ENCODE data around the gene ADAM11.
"Not testable (repeated sequence)": the region's sequence is repeated elsewhere in the genome, so short reads cannot be mapped to it uniquely, and the experiment has no call there.

Gene ADAM11, protein sequence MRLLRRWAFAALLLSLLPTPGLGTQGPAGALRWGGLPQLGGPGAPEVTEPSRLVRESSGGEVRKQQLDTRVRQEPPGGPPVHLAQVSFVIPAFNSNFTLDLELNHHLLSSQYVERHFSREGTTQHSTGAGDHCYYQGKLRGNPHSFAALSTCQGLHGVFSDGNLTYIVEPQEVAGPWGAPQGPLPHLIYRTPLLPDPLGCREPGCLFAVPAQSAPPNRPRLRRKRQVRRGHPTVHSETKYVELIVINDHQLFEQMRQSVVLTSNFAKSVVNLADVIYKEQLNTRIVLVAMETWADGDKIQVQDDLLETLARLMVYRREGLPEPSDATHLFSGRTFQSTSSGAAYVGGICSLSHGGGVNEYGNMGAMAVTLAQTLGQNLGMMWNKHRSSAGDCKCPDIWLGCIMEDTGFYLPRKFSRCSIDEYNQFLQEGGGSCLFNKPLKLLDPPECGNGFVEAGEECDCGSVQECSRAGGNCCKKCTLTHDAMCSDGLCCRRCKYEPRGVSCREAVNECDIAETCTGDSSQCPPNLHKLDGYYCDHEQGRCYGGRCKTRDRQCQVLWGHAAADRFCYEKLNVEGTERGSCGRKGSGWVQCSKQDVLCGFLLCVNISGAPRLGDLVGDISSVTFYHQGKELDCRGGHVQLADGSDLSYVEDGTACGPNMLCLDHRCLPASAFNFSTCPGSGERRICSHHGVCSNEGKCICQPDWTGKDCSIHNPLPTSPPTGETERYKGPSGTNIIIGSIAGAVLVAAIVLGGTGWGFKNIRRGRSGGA

DNA sequence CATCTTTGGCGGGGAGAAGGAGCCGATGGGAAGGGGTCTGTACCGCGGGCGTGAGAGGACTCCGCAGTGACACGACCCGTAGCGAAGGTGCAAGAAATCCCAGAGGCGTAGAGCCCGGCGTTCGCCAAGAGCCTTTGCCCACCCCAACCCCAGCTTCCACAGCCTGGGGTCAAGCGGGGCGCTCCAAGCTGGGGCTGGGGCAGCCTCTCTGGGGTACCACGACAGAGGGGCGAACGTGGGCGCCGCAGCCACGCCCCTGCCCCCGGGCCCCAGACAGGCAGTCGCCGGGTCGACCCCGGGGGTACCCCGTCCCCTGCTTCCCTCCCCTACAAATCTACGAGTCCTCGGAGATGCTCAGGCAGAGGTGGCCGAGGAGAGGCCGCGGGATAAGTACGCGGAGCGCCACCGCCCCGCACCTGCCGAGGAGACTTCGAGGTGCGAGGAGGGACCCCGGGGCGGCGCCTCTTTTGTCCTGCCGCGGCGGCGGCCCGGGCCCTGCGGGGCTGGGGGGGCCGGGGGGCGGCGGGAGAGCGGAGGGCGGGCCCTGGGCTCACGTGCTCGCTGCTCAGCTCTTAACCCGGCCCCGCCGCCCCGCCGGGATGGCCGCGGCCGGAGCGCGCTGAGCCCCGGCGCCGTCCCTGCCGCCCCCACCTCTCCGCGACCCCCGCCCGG lies at the start of gene ADAM11:
TSS of gene ADAM11 (plus strand) at position 575 of the 672 bp plus-strand sequence. CDS start 212 bp downstream, outside the sequence.
- no peak for DNase-seq

- no peak for DNase-seq
These were observed 39.3 kb upstream of the ADAM11 start for GRCh38 chr17:44719444-44719843.

- no peak for DNase-seq
These were observed 36.5 kb upstream of the ADAM11 start for GRCh38 chr17:44722254-44722653.

GRCh38 chr17:44726121-44726520 lies 32.7 kb upstream of the ADAM11 start:
- DNase-seq: not testable (repeated sequence)

- DNase-seq: no peak
These were observed 25.0 kb upstream of the ADAM11 start for GRCh38 chr17:44733753-44734152.

DNA sequence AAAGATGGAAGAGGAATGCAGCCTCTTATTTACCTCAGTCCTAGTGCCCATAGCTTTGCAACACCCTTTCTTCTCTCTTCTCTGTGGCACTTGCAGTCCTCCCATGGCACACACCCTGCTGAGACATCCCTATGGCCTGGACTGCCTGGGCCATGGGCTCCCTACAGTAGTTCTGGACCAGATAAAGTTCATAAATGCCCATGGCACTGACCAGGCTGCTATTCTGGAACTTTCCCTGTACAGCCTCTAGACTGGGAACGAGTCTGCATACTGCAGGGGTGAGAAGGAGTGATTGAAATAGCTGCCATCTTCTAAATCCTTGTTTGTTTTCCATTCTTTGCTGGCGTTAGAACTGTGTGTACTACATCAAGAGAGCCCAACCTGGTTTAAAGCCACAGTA lies 24.5 kb upstream of the ADAM11 start:
- no peak for DNase-seq

- no peak for DNase-seq
These were observed 22.1 kb upstream of the ADAM11 start for GRCh38 chr17:44736551-44737240.

DNA sequence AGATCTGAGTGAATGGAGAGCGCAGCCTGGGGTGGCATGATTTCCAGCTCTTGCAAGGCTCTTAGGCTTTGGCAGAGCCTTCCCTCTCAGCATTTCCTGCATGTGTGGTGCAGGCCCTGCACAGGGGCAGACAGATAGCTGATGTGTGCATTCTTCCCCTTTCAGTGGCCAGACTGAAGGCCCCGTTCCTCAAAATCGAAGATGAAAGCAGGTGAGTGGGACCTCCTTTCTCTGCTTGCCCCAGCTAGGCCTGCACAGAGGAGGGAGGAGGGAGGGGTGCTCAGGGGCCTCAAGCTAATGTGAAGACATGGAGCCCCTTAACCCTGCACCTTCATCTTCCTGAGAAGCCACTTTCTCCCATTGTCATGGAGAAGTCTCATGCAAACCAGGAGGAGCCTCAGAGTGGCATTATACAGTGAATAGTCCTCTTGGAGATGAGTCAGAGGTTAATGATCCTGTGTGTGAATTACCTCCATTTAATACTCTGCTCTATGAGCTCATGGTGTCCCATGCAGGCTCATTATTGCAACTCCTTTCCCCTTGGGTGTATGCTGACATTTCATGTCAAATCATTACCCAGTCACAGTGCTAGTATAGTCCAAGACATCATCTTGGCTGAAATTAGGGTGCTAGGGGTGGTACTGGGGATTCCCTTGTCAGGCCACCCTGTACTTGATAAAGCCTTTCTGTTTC lies 20.4 kb upstream of the ADAM11 start:
- peak; percentile 11 for DNase-seq

GRCh38 chr17:44741316-44741715 lies 17.5 kb upstream of the ADAM11 start:
- no peak for DNase-seq

GRCh38 chr17:44745301-44745700 lies 13.5 kb upstream of the ADAM11 start:
- DNase-seq: no peak

- not testable (repeated sequence) for DNase-seq
These were observed 13.1 kb upstream of the ADAM11 start for GRCh38 chr17:44745738-44746137.

GRCh38 chr17:44747566-44747965 lies 11.2 kb upstream of the ADAM11 start:
- no peak for DNase-seq

GRCh38 chr17:44749076-44749979 lies 9.5 kb upstream of the ADAM11 start:
- no peak for DNase-seq

DNA sequence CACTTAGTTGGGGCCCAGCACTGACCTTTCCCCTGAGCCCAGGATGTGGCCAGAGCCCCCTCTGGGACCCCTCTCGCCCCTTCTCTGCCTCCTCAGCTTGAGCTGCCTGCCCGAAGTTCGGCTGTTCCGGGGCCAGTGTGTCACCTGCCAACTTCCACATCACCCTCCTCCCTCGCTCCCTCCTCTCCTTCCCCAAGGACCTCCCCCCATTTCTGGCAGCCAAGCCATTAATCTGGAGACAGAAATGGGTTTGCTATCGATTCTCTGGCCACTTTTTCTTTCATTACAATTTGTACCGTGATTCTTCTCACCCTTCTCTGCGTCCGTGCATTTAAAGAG lies 8.8 kb upstream of the ADAM11 start:
- DNase-seq: no peak

DNA sequence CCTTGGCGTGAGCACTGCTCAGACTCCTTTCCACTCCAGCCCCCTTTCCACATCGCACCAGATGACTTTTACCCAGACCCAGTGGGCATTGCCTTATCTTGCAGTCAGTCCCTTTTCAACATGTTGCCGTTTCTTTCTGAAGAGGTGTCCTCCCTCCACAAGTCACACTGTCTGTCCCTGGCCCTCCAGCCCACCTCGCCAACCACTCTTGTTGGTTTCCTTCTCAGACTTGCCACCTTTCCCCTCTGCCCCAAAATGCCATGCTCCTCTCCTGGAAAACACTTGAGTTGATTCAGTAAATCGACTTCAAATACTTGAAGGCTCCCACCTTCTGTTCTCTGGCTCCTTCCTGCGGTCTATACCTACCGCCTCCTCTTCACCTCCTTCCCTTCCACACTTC lies 7.5 kb upstream of the ADAM11 start:
- DNase-seq: no peak

DNA sequence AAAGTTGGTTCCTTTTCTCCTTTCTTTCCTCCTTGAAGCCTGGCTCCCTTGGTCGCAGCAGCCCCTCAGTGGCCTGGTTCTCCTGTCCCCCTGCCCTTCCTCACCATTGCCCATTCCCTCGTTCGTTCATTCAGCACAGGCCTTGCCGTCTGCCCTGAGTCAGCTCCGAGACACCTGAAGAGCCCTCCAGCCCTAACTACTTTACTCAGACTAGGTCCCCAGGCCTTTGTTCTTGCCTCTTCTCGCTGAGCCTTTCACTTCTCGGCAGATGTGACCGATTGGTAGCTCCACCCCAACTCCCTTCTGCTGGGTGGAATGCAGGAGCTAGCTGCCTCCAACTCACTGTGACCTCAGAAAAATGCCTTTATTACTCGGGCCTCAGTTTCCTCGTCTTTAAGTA lies 7.0 kb upstream of the ADAM11 start:
- DNase-seq: no peak

GRCh38 chr17:44752953-44753861 lies 5.6 kb upstream of the ADAM11 start:
- no peak for DNase-seq

- no peak for DNase-seq
These were observed 4.5 kb upstream of the ADAM11 start for GRCh38 chr17:44754276-44754675.

DNA sequence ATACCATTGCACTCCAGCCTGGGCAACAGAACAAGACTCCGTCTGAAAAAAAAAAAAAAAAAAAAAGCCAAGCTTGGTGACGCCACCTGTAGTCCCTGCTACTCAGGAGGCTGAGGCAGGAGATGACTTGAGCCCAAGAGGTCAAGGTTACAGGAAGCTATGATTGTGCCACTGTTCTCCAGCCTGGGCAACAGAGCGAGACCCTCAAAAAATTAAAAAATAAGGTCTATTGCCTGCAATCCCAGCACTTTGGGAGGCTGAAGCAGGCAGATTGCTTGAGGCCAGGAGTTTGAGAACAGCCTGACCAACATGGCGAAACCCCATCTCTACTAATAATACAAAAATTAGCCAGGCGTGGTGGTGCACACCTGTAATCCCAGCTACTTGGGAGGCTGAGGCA lies 3.6 kb upstream of the ADAM11 start:
- DNase-seq: not testable (repeated sequence)

Data from fibroblast of upper back skin (primary cell).